Suprapubic skin (tissue), 4 donors: ENCODE data around the gene SDR39U1.

ENCODE experiments used
- CTCF ChIP-seq, 2 donors: fragments of 200-600 bp in 1 of 2; fragments of 450-650 bp in 1 of 2; sonication (generic) in 1 of 2; IDR thresholded peaks; one replicate each; pipeline ENCODE4 v1.5.1; 2016 to 2019; ENCODE audit warnings: antibody characterized with exemption in 2 of 2, mild to moderate bottlenecking in 1 of 2, moderate library complexity in 1 of 2
- POLR2A ChIP-seq, 2 donors: fragments of 450-650 bp; IDR thresholded peaks; one replicate each; pipeline ENCODE4 v1.6.1; 2017; ENCODE audit warnings: antibody characterized with exemption in 2 of 2, mild to moderate bottlenecking in 2 of 2, moderate library complexity in 2 of 2
- POLR2AphosphoS5 ChIP-seq, 3 donors: sonication (generic); formaldehyde crosslinking; IDR thresholded peaks; one replicate each; pipeline ENCODE4 v1.6.1; 2017; ENCODE audit warnings: antibody characterized with exemption in 3 of 3

- TF ChIP-seq CTCF (IDR thresholded peaks at IDR 0.05) = no peak
- no peak for TF ChIP-seq POLR2AphosphoS5 (IDR thresholded peaks at IDR 0.05)
- no peak for TF ChIP-seq POLR2A (IDR thresholded peaks at IDR 0.05)
Measured at GRCh38 chr14:24428628-24429394, 13.8 kb downstream of the SDR39U1 start.
